OCI-LY7 (cell line): ENCODE measurements around the gene SLC39A13. TPM values are rescaled to one million over a fixed set of nuclear protein-coding genes. Genes with fewer than 3 reads are reported as not detected.
A peak's percentile ranks its signal among the peaks of the same experiment; 100 is the strongest.

Source experiments
- BruUV-seq: library from RNA; stranded (reverse); fragments of 400-500 nt; replicated peaks from 2 replicates; lab custom pipeline; 2021; lab: Mats Ljungman, UMichigan
- CTCF ChIA-PET: fragments of 300-600 bp; sonication (Branson Sonifier 250); formaldehyde crosslinking; loops from one replicate; lab custom pipeline; 2022; ENCODE audit warnings: antibody characterized with exemption; ENCODE audit not compliant: unreplicated experiment; lab: Charles Lee
- POLR2A ChIA-PET: fragments of 300-600 bp; sonication (Branson Sonifier 250); formaldehyde crosslinking; loops from one replicate; lab custom pipeline; 2022; ENCODE audit warnings: antibody characterized with exemption; lab: Charles Lee
- DNase-seq: peaks from one replicate; pipeline ENCODE4 v3.0.0-alpha.2; 2015; ENCODE audit warnings: low spot score
- H2AFZ ChIP-seq: fragments of 200-600 bp; sonication (generic), shearing (Covaris generic); 2 replicates; pipeline ENCODE4 v1.6.1; 2014; ENCODE audit warnings: mild to moderate bottlenecking, antibody characterized with exemption, low read length, moderate library complexity
- H3K27ac ChIP-seq: fragments of 200-600 bp; sonication (generic); 2 replicates; pipeline ENCODE4 v1.5.1; 2014; ENCODE audit warnings: mixed run types, low read depth, mild to moderate bottlenecking, moderate library complexity, low read length, inconsistent platforms; ENCODE audit not compliant: poor library complexity, severe bottlenecking
- H3K36me3 ChIP-seq: fragments of 200-600 bp; sonication (generic); 2 replicates; pipeline ENCODE4 v1.6.1; 2014; ENCODE audit warnings: mild to moderate bottlenecking, antibody characterized with exemption, low read length, moderate library complexity, mixed read lengths; ENCODE audit not compliant: insufficient read depth
- H3K4me1 ChIP-seq: fragments of 200-600 bp; sonication (generic); 2 replicates; pipeline ENCODE4 v1.5.1; 2014; ENCODE audit warnings: mild to moderate bottlenecking, low read length; ENCODE audit not compliant: insufficient read depth, poor library complexity, severe bottlenecking
- H3K4me2 ChIP-seq: fragments of 200-600 bp; sonication (generic); 2 replicates; pipeline ENCODE4 v1.6.1; 2014; ENCODE audit warnings: mild to moderate bottlenecking, low read length
- H3K4me3 ChIP-seq: fragments of 200-600 bp; sonication (generic); 2 replicates; pipeline ENCODE4 v1.5.1; 2014; ENCODE audit warnings: mild to moderate bottlenecking, low read depth, low read length; ENCODE audit not compliant: poor library complexity, severe bottlenecking
- H3K79me2 ChIP-seq: fragments of 200-600 bp; sonication (generic); 2 replicates; pipeline ENCODE4 v1.6.1; 2016; ENCODE audit warnings: low read depth, mild to moderate bottlenecking, low read length, moderate library complexity, mixed read lengths; ENCODE audit not compliant: insufficient read depth
- H3K9me2 ChIP-seq: fragments of 200-600 bp; sonication (generic); 2 replicates; pipeline ENCODE4 v1.6.1; 2016; ENCODE audit warnings: mild to moderate bottlenecking, low read length, mixed read lengths; ENCODE audit not compliant: insufficient read depth
- H3K9me3 ChIP-seq: fragments of 200-600 bp; sonication (generic); 2 replicates; pipeline ENCODE4 v1.6.1; 2014; ENCODE audit warnings: mild to moderate bottlenecking, mixed run types, low read length, mixed read lengths
- H4K20me1 ChIP-seq: fragments of 200-600 bp; sonication (generic); 2 replicates; pipeline ENCODE4 v1.6.1; 2014; ENCODE audit warnings: mild to moderate bottlenecking, antibody characterized with exemption, low read length, moderate library complexity, mixed read lengths; ENCODE audit not compliant: insufficient read depth
- EZH2phosphoT487 ChIP-seq: fragments of 200-600 bp; sonication (generic); IDR thresholded peaks from 2 replicates; pipeline ENCODE4 v1.6.1; 2018; ENCODE audit warnings: low read depth, borderline replicate concordance, mild to moderate bottlenecking, mixed run types, antibody characterized with exemption, low read length, moderate library complexity, mixed read lengths
- intact Hi-C: fragments of 100-400 bp; cut with micrococcal nuclease; formaldehyde crosslinking; loops from one replicate; pipeline ENCODE4 v1.10.0; 2022; ENCODE audit not compliant: unreplicated experiment
- total RNA-seq, 2 experiments: library from RNA; depleted of rRNA in 1 of 2; stranded (reverse); fragments of >200 nt in 1 of 2; shearing (Covaris generic) in 1 of 2; gene quantifications; 2 replicates each; pipeline ENCODE4 v1.2.3, GENCODE V29; 2014 to 2022
- TF ChIP-seq, protein P1 (sequence below): fragments of 200-600 bp; sonication (generic); conservative IDR thresholded peaks from 2 replicates; pipeline ENCODE4 v1.5.1; 2014; ENCODE audit warnings: mild to moderate bottlenecking, antibody characterized with exemption, low read length, moderate library complexity, mixed read lengths

Gene SLC39A13
- total RNA-seq, 2 experiments from 2014 or later, result 30.5 to 31.8 TPM

DNA sequence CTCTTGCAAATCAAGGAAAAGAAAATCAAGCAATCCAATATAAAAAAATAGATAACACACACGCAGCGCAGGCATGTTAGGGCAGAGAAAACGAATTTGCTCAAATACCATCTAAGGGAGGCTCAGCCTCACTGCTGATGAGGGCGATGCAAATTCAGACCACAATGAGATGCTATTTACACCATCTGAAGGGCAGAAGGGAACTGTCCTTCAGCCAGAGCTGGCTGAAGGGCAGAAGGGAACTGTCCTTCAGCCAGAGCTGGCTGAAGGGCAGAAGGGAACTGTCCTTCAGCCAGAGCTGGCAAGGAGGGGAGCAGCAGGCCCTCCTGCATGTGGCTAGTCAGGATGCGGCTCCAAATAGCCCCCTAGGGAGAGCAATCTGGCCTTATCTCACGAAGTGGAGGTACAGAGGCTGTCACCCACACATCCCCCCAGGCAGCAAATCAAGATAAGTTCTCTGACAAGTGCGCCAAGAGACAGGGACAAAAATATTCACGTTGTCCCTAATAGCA lies 7.6 kb upstream of the SLC39A13 start:
- ChIA-PET POLR2A (interaction anchor here (0.6 to 3.0 kb wide), 7 partner anchors 8 to 137 kb away, joined by 3 to 20 read pairs (median 9); partner anchors contain the start of genes MADD, SLC39A13 and SPI1), CTCF (interaction anchor here (0.6 to 1.1 kb wide), 3 partner anchors 8 to 655 kb away, joined by 3 to 7 read pairs (median 5); no protein-coding TSS in a partner anchor)
- Histone ChIP-seq H2AFZ (peak overlapping the region; percentile 68; the same call in 1 of the 2 replicates), H3K27ac (peak overlapping the region; percentile 96), H3K9me2 (no peaks in the 10 kb centered on the region), H3K36me3 (no peaks in the 10 kb centered on the region), H3K4me2 (peak overlapping the region; percentile 87), H3K79me2 (no peaks in the 10 kb centered on the region), H4K20me1 (no peaks in the 10 kb centered on the region), H3K4me1 (peaks cover 79% of the 10 kb centered on the region), H3K4me3 (peak overlapping the region; percentile 60), H3K9me3 (no peaks in the 10 kb centered on the region)
- intact Hi-C loops, result loop anchor here (1.0 to 5.0 kb wide), 3 partner anchors 7 to 289 kb away; partner anchors contain the start of genes SLC39A13 and SPI1
- TF ChIP-seq, protein P1, sequence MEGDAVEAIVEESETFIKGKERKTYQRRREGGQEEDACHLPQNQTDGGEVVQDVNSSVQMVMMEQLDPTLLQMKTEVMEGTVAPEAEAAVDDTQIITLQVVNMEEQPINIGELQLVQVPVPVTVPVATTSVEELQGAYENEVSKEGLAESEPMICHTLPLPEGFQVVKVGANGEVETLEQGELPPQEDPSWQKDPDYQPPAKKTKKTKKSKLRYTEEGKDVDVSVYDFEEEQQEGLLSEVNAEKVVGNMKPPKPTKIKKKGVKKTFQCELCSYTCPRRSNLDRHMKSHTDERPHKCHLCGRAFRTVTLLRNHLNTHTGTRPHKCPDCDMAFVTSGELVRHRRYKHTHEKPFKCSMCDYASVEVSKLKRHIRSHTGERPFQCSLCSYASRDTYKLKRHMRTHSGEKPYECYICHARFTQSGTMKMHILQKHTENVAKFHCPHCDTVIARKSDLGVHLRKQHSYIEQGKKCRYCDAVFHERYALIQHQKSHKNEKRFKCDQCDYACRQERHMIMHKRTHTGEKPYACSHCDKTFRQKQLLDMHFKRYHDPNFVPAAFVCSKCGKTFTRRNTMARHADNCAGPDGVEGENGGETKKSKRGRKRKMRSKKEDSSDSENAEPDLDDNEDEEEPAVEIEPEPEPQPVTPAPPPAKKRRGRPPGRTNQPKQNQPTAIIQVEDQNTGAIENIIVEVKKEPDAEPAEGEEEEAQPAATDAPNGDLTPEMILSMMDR, result no peak
- TF ChIP-seq EZH2phosphoT487, result no peak
- DNase-seq, result peak; percentile 85
- no TSS peak for BruUV-seq

DNA sequence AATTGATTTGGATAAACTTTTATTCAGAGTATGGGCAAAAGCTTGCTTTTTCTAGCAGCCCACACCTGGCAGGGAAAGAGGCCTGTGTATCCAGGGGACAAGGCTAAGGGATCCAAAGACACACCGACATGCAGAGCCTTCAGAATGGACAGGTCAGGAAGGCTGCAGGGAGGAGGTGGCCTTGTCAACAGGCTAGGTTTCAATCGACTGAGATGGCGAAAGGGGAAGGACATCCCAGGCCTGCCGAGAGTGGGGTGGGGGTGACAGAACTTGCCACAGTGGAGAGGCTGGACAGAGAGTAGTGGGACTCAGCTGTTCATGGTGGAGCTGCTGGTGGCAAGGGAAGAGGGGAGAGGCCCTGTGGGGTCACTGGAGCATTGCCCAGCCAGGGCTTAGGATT lies 5.3 kb upstream of the SLC39A13 start:
- H3K4me2 ChIP-seq, result peak overlapping the region; percentile 9; the same call in 1 of the 2 replicates
- no peaks in the 10 kb centered on the region for H3K36me3 ChIP-seq
- H3K9me2 ChIP-seq, result no peaks in the 10 kb centered on the region
- DNase-seq, result no peak
- peaks cover 78% of the 10 kb centered on the region for H3K4me1 ChIP-seq
- peak overlapping the region; percentile 81 for H2AFZ ChIP-seq
- peak overlapping the region; percentile 38 for H3K27ac ChIP-seq
- no peak for TF ChIP-seq EZH2phosphoT487
- ChIA-PET CTCF (interaction anchor here (1.4 to 1.5 kb wide), 2 partner anchors 9 to 29 kb away, joined by 3 to 6 read pairs; no protein-coding TSS in a partner anchor), POLR2A (interaction anchor here (0.7 to 2.4 kb wide), 3 partner anchors 10 to 38 kb away, joined by 3 to 9 read pairs (median 5); partner anchors contain the start of gene SPI1)
- no peaks in the 10 kb centered on the region for H3K9me3 ChIP-seq
- BruUV-seq, result no TSS peak
- no peaks in the 10 kb centered on the region for H3K79me2 ChIP-seq
- no peaks in the 10 kb centered on the region for H4K20me1 ChIP-seq
- intact Hi-C loops, result loop anchor here (5.0 kb wide), 1 partner anchor 291 kb away; no protein-coding TSS in a partner anchor
- H3K4me3 ChIP-seq, result no peak overlapping the region

DNA sequence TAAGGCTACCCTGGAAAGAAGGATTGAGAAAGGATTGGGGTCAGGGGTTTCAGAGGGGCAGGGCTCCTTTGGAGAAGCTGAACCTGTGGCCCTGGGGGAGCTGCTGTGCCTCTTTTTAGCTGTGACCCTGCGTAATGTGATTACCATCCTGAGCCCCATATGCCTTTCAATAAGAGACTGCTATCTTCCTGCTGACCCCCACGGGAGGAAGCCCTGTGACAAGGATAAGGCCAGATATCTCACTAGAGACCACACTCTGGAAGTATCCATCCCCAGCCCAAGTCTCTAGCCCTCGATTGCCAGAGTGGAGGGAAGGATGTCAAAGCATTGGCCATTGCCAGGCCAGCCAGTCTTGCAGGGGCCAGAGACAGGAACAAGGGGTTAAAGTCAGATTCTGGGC lies 4.8 kb upstream of the SLC39A13 start:
- DNase-seq, result no peak
- ChIA-PET CTCF (interaction anchor here (1.4 to 1.5 kb wide), 2 partner anchors 10 to 29 kb away, joined by 3 to 6 read pairs; no protein-coding TSS in a partner anchor), POLR2A (interaction anchor here (0.7 to 2.4 kb wide), 3 partner anchors 10 to 39 kb away, joined by 3 to 9 read pairs (median 5); partner anchors contain the start of gene SPI1)
- H3K4me2 ChIP-seq, result peak overlapping the region; percentile 9; the same call in 1 of the 2 replicates
- H3K27ac ChIP-seq, result peak overlapping the region; percentile 38
- H4K20me1 ChIP-seq, result no peaks in the 10 kb centered on the region
- no peaks in the 10 kb centered on the region for H3K9me2 ChIP-seq
- H3K79me2 ChIP-seq, result no peaks in the 10 kb centered on the region
- H3K4me3 ChIP-seq, result no peak overlapping the region
- peak overlapping the region; percentile 81 for H2AFZ ChIP-seq
- no TSS peak for BruUV-seq
- TF ChIP-seq, protein P1, result no peak
- TF ChIP-seq EZH2phosphoT487, result no peak
- H3K9me3 ChIP-seq, result no peaks in the 10 kb centered on the region
- peaks cover 73% of the 10 kb centered on the region for H3K4me1 ChIP-seq
- H3K36me3 ChIP-seq, result no peaks in the 10 kb centered on the region
- intact Hi-C loops, result loop anchor here (5.0 kb wide), 1 partner anchor 291 kb away; no protein-coding TSS in a partner anchor
